Measurements from ENCODE around the gene TRPC3.
A peak's percentile ranks its signal among the peaks of the same experiment; 100 is the strongest.

Gene TRPC3

GRCh38 chr4:121951521-121952110 lies at the start of gene TRPC3:
TSS of gene TRPC3 (minus strand) at chr4:121952060. CDS start at chr4:121951680, 380 bp downstream.
- DNase-seq (ENCODE audit: low spot score), result no peak

GRCh38 chr4:122000849-122001248 lies 49.0 kb upstream of the TRPC3 start:
- DNase-seq (ENCODE audit: low spot score), result no peak

DNA sequence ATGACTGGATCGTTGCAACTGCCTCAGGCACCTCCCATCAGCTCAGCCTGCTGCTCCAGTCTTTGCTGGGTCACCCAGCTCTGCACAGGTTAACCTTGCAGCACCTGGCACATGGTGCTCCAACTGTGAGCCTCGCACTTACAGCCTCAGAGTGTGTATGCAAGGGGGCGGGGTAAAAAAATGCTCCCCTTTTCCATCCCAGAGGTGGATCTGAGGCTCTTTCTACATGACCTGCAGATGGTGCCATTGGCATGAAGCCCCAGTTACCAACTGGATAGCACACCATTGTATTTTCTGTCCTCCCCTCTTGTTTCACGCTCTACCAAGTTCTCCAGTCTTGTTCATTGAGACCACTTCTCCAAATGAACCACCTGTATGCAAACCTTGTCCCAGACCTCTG lies 46.2 kb upstream of the TRPC3 start:
- no peak for DNase-seq (ENCODE audit: low spot score)

GRCh38 chr4:121995790-121996537 lies 44.1 kb upstream of the TRPC3 start:
- DNase-seq (ENCODE audit: low spot score), result no peak

GRCh38 chr4:121991968-121992367 lies 40.1 kb upstream of the TRPC3 start:
- no peak for DNase-seq (ENCODE audit: low spot score)

- no peak for DNase-seq (ENCODE audit: low spot score)
Observed at GRCh38 chr4:121990489-121990888, 38.6 kb upstream of the TRPC3 start.

GRCh38 chr4:121989715-121990114 lies 37.9 kb upstream of the TRPC3 start:
- peak; percentile 59 for DNase-seq (ENCODE audit: low spot score)

DNA sequence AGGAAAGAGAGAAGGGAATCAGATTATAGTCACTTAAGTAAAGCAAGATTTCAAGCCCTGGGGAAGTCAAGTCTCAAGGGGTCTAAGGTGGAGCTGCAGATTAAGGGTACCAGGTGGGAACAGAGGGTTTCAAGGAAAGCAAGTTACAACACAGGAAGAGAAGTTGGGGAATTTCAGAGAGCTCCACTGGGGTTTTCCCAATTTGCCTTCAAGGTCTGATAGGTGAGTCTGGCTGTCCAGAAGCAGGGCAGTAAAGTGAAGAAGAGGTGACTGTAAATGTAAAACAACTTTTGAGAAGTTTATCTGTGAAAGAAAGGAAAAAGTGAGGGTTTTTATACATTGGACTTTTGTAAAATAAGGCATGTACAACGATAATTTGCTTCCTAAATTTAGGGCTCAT lies 37.1 kb upstream of the TRPC3 start:
- DNase-seq (ENCODE audit: low spot score), result no peak

DNA sequence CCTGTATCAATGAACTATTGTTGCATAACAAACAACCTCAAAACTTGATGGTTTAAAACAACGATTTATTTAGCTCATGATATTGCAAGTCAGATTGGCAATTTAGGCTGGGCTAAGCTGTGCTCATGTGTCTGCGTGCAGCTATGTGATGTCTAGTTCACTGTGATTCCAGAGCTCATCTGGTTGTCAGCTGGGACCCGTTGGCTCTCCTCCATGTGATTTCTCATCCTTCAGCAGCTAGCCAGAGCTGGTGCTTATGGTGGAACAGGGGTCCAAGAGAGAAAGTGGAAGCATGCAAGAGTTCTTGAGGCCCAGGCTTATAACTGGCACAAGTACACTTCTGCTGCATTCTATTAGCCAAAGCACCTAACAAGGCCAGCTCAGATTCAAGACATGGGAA lies 28.8 kb upstream of the TRPC3 start:
- no peak for DNase-seq (ENCODE audit: low spot score)

DNA sequence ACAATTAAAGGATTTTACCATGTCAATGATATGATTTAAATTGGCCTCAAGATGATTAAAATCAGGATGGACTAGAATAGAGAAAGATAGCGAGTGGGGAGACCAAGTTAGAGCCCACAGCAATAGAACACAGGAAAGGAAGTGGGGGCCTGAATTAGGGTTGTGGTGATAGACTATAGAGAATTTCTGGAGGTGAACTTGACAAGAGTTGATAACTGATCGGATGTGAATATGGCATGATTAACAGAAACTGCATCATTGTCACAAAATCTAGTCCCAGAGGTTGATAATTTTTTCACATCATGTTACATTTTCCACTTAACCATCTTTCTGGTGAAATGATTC lies 26.3 kb upstream of the TRPC3 start:
- no peak for DNase-seq (ENCODE audit: low spot score)

- peak; percentile 37 for DNase-seq (ENCODE audit: low spot score)
Observed at GRCh38 chr4:121977251-121978171, 25.7 kb upstream of the TRPC3 start.

- DNase-seq (ENCODE audit: low spot score), result no peak
Observed at GRCh38 chr4:121975784-121976183, 23.9 kb upstream of the TRPC3 start.

GRCh38 chr4:121973816-121974215 lies 22.0 kb upstream of the TRPC3 start:
- no peak for DNase-seq (ENCODE audit: low spot score)

DNA sequence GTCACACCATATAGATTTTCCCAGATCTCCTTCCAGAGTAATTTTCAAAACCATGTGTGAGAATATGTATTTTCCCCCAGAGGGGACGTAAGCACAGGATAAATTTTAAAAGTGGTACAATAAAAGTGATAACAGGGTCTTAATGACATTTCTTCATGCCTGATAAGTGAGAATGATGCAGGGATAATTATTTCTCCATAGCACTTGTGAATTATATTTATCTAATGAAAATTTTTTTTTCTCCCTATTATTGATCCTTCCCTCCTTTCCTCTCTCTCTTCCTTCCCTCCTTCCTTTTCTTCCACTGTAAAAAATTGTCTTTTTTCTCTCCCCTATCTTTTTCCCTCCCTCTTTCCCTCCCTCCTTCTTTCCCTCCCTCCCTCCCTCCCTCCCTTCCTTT lies 17.0 kb upstream of the TRPC3 start:
- DNase-seq (ENCODE audit: low spot score), result no peak

- DNase-seq (ENCODE audit: low spot score), result no peak
Observed at GRCh38 chr4:121964958-121965357, 13.1 kb upstream of the TRPC3 start.

DNA sequence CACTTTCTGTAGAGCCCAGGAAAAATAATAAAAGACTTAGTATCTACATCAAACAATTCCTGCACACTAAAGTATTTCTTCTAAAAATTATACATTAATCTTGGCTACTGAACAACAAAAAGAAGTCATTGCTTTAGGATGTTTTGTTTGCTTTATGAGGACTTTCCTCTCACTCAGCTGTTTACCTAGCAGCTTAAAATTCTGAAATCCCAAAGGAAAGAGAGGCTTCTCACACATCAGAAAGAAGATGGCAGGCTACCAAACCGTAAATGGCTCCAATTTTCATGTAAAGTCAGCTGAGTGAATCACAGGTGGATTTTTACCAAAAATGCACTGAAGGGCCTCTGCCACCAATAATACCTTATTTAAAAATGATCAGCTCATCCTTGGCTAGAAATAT lies 9.0 kb upstream of the TRPC3 start:
- DNase-seq (ENCODE audit: low spot score), result no peak

DNA sequence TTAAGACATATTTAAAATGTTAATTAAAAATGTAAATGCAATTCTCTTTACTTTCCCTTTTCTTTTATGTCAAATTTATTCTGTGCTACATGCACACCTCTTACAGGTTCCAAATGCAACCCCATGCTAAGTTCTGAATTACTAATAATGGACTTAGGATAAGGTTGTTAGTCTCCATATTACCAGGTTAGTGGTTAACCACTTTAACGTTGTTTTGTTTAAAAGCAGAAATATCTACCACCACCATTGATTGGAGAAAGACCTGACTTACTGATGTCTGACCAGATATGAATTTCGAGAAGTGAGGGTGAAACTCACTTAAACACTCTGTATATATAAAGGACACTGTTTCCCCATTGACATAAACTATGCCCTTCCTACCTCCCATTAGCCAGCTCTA lies 6.9 kb upstream of the TRPC3 start:
- DNase-seq (ENCODE audit: low spot score), result no peak

GRCh38 chr4:121957266-121957665 lies 5.4 kb upstream of the TRPC3 start:
- no peak for DNase-seq (ENCODE audit: low spot score)

DNA sequence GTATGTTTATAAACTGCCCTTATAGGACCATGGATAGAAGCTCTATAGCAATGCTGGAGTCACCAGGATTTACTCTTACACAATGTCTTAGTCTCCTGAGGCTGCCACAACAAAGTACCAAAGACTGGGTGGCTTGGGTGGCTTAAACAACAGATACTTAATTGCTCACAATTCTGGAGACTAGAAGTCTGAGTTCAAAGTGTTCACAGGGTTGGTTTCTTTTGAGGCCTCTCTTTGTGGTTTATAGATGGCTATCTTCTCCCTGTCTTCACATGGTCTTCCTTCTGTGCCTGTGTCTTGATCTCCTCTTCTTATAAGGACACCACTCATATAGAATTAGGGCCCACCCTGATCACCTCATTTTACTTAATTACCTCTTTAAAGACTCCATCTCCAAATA lies 2.0 kb upstream of the TRPC3 start:
- no peak for DNase-seq (ENCODE audit: low spot score)

DNA sequence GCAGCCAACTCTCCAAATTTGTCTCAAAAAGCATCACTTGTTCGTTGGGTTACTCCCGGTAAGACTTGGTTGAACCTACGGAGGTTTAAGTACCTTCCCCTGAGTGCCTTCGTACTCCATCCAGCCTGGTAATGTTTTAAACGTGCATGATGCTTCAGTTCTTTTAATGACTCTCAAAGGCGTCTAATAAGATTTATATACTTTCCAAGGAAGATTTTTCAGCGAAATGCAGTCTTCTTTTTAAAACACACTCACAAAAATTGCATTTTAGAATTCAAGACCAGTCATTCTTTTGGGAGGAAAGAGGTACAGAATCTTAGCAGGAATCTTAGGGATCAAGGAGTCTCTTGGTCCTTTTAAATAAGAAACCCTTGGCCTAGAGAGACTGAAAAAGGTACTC lies 430 bp upstream of the TRPC3 start:
- no peak for DNase-seq (ENCODE audit: low spot score)

DNA sequence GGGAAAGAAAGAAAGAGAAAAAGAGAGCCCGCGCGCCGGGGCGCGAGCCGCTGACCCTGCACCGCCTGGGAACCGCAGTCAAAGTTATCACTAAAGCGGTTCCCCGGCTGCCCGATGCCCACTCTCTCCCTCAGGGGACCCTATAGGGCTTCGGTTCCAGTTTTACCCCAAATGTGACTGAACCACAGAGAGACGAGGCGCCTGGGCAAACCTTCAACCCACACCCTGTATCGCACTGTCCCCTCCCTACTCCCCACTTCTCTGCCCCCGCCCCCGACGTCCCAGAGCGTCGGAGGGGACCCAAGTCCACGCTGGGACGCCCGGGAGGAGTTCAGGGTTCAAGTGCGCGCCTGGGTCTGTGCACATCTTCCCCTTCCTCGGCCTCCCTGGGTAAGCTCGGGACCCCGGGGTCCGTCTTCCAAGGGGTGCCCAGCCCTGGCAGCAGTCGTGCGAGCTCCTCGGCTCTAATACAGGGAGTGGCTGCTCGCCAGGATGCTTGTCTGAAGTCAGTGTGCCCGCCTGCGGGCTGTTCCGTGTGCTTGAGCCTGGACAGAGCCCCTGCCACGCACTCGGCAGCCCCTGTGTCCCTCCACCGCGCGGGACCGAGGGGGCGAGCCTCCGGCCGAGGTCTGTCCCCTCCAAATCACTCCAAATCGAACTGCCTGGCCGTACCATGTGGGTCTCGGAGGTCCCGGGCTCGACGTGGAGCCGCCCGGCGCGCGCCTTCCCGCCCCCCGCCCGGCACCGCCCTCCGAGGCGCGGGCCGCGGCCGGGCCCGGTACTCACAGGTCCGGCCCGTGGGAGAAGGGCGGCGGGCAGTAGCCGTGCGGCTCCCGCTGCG lies 960 bp downstream of the TRPC3 start:
- no peak for DNase-seq (ENCODE audit: low spot score)

DNA sequence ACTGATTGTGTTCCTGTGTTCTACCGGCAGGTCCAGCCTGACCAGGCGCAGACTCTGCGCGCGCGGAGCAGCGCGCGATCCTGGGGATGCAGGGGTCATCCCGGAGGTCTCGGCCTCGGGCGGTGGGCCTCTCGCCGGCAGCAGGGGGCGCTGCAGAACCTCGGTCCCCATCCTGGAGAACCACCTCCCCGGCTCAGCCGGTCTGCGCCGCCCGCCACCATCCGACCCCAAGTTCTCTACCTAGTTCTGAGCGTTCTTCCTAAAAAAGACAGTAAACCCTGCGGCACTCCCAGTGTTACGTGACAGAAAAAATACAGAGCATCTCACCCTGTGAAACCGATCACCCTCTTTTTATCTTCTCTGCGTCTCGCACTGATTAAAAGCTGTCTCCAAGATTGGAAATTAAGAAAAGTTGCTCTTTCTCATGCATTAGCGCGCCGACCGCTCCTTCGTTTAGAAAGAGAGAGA lies 1.6 kb downstream of the TRPC3 start:
- peak; percentile 71 for DNase-seq (ENCODE audit: low spot score)

Measured in COLO829 (cell line).